Vagina (tissue), 2 donors: Measurements from ENCODE around the gene SLC28A1. TPM values are rescaled to one million over a fixed set of nuclear protein-coding genes. Genes with fewer than 3 reads are reported as not detected.

Experiments
- DNase-seq, 2 donors: peaks; one replicate each; pipeline ENCODE4 v3.0.0-alpha.2; 2017; ENCODE audit errors: extremely low spot score in 2 of 2
- H3K27ac ChIP-seq: fragments of 200-600 bp; sonication (generic); one replicate; pipeline ENCODE4 v1.5.1; 2019
- H3K27me3 ChIP-seq: fragments of 200-600 bp; sonication (generic); one replicate; pipeline ENCODE4 v1.5.1; 2019
- H3K36me3 ChIP-seq, 2 donors: fragments of 200-600 bp; sonication (generic); one replicate each; pipeline ENCODE4 v1.5.1; 2017 to 2019
- H3K4me1 ChIP-seq: fragments of 200-600 bp; sonication (generic); one replicate; pipeline ENCODE4 v1.5.1; 2019
- H3K4me3 ChIP-seq, 2 donors: fragments of 200-600 bp; sonication (generic); 1 replicate in 1 of 2; 2 replicates in 1 of 2; pipeline ENCODE4 v1.5.1; 2016 to 2019
- H3K9me3 ChIP-seq: fragments of 200-600 bp; sonication (generic); one replicate; pipeline ENCODE4 v1.5.1; 2019
- CTCF ChIP-seq, 3 experiments: fragments of 450-650 bp in 2 of 3; fragments of 200-600 bp in 1 of 3; sonication (generic) in 1 of 3; IDR thresholded peaks; one replicate each; pipeline ENCODE4 v1.5.1; 2017 to 2019; ENCODE audit warnings: antibody characterized with exemption in 3 of 3, mild to moderate bottlenecking in 2 of 3, moderate library complexity in 2 of 3
- POLR2A ChIP-seq, 2 donors: fragments of 450-650 bp; IDR thresholded peaks; one replicate each; pipeline ENCODE4 v1.6.1; 2017; ENCODE audit warnings: antibody characterized with exemption in 2 of 2, mild to moderate bottlenecking in 2 of 2, moderate library complexity in 2 of 2
- POLR2AphosphoS5 ChIP-seq, 2 donors: sonication (generic); formaldehyde crosslinking; IDR thresholded peaks; one replicate each; pipeline ENCODE4 v1.9.0; 2017; ENCODE audit warnings: antibody characterized with exemption in 2 of 2, mild to moderate bottlenecking in 2 of 2, low read depth in 1 of 2; ENCODE audit not compliant: insufficient read depth in 1 of 2
- intact Hi-C: fragments of 100-400 bp; cut with DNase I; formaldehyde crosslinking; loops from one replicate; pipeline ENCODE4 v1.15.1; 2023
- total RNA-seq: library from RNA; depleted of rRNA; stranded (reverse); fragments of >200 nt; gene quantifications from one replicate; pipeline ENCODE4 v1.2.3, GENCODE V29; 2016

The SLC28A1 gene
- total RNA-seq, 1 donor from 2014 or later: not detected

GRCh38 chr15:84928843-84929168, 44.3 kb downstream of the SLC28A1 start:
- TF ChIP-seq POLR2A (IDR thresholded peaks at IDR 0.05) (no peak), POLR2AphosphoS5 (IDR thresholded peaks at IDR 0.05; ENCODE audit: insufficient read depth in 1 of 2, low read depth in 1 of 2) (no peak), CTCF (IDR thresholded peaks at IDR 0.05) (no peak)
- no peaks in the 10 kb centered on the region for H3K9me3 ChIP-seq
- no peak overlapping the region for H3K4me3 ChIP-seq
- H3K27me3 ChIP-seq: no peaks in the 10 kb centered on the region
- intact Hi-C loops: loop anchor here (5.0 to 10.0 kb wide), 2 partner anchors 274 to 327 kb away; partner anchors contain the start of genes NMB, WDR73 and ZSCAN2
- no peak for DNase-seq
- no peaks in the 10 kb centered on the region for H3K36me3 ChIP-seq
- peaks cover 21% of the 10 kb centered on the region for H3K4me1 ChIP-seq
- peak overlapping the region; percentile 80 for H3K27ac ChIP-seq

GRCh38 chr15:84929795-84930603, 45.5 kb downstream of the SLC28A1 start:
- no peak overlapping the region for H3K27ac ChIP-seq
- DNase-seq: no peak
- intact Hi-C loops: loop anchor here (5.0 to 10.0 kb wide), 2 partner anchors 275 to 328 kb away; partner anchors contain the start of genes NMB, WDR73 and ZSCAN2

DNA sequence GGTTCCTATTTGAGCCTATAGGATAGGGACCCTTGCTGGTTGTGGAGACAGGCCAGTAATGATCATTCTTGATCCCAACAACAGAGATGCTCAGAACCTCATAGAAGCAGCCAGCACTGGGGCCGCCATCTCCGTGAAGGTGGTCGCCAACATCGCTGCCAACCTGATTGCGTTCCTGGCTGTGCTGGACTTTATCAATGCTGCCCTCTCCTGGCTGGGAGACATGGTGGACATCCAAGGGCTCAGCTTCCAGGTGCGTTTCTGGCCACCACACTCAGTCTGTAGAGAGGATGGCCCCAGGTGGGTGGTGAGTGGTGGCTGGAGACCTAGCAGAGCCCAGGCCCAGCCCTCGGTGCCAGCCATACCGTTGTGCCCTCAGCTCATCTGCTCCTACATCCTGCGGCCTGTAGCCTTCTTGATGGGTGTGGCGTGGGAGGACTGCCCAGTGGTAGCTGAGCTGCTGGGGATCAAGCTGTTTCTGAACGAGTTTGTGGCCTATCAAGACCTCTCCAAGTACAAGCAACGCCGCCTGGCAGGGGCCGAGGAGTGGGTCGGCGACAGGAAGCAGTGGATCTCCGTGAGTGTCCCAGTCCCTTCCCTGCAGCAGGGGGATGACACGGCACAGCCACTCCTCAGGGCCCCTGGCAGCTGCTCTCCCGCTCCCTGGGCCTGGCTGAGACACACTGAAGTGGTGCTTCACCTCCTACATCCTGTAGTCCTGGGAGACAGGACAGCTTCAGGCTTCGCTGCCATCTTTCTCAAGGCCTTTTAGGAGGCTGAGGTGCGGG, 50.7 kb downstream of the SLC28A1 start:
- Histone ChIP-seq H3K4me1 (no peaks in the 10 kb centered on the region), H3K9me3 (no peaks in the 10 kb centered on the region), H3K4me3 (no peak overlapping the region), H3K36me3 (no peaks in the 10 kb centered on the region), H3K27ac (no peak overlapping the region), H3K27me3 (no peaks in the 10 kb centered on the region)
- intact Hi-C loops: no loop called here
- no peak for DNase-seq
- TF ChIP-seq POLR2A (IDR thresholded peaks at IDR 0.05) (no peak), CTCF (IDR thresholded peaks at IDR 0.05) (no peak), POLR2AphosphoS5 (IDR thresholded peaks at IDR 0.05; ENCODE audit: insufficient read depth in 1 of 2, low read depth in 1 of 2) (no peak)

More at GRCh38 chr15:84929795-84930603, 45.5 kb downstream of the SLC28A1 start:
- H3K4me3 ChIP-seq: no peak overlapping the region
- TF ChIP-seq CTCF (IDR thresholded peaks at IDR 0.05) (no peak), POLR2A (IDR thresholded peaks at IDR 0.05) (no peak), POLR2AphosphoS5 (IDR thresholded peaks at IDR 0.05; ENCODE audit: insufficient read depth in 1 of 2, low read depth in 1 of 2) (no peak)
- no peaks in the 10 kb centered on the region for H3K9me3 ChIP-seq
- no peaks in the 10 kb centered on the region for H3K27me3 ChIP-seq
- H3K36me3 ChIP-seq: no peaks in the 10 kb centered on the region
- H3K4me1 ChIP-seq: peaks cover 12% of the 10 kb centered on the region

DNA sequence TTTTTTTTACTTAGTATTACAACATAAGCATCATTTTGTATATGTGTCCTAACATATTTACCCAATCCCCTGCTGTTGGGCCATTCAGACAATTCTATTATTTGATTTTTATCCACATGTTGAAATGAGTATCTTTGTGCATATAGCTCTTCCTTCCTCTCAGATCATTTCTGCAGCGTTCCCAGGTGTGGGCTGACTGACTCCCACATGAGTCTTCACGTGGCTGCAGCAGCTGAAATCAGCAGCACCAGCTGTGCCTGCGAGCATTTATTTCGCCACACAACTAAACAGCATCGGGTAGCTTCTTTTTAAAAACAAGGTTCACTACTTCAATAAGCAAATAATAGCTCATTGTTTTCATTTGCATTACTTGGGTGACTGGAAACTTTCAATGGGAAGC, 52.7 kb downstream of the SLC28A1 start:
- Histone ChIP-seq H3K4me1 (no peaks in the 10 kb centered on the region), H3K27me3 (no peaks in the 10 kb centered on the region), H3K27ac (no peak overlapping the region), H3K4me3 (no peak overlapping the region), H3K36me3 (no peaks in the 10 kb centered on the region), H3K9me3 (no peaks in the 10 kb centered on the region)
- no peak for DNase-seq
- intact Hi-C loops: no loop called here
- no peak for TF ChIP-seq CTCF (IDR thresholded peaks at IDR 0.05)
- no peak for TF ChIP-seq POLR2A (IDR thresholded peaks at IDR 0.05)
- TF ChIP-seq POLR2AphosphoS5 (IDR thresholded peaks at IDR 0.05; ENCODE audit: insufficient read depth in 1 of 2, low read depth in 1 of 2): no peak
